ENCODE results near the gene ANKMY1. TPM values are rescaled to one million over a fixed set of nuclear protein-coding genes. Genes with fewer than 3 reads are reported as not detected.

ANKMY1 gene
- polyA plus RNA-seq, 3 donors: 10.5 to 14.9 (median 11.4) TPM

GRCh38 chr2:240514631-240515030 lies 43.2 kb downstream of the ANKMY1 start:
- DNase-seq (ENCODE audit: extremely low read depth in 1 of 11, low read depth in 9 of 11, low spot score in 4 of 11): no peak

GRCh38 chr2:240513549-240514287 lies 44.1 kb downstream of the ANKMY1 start:
- peak in 10 of 11 donors; percentile 21 to 57 (median 38) for DNase-seq (ENCODE audit: extremely low read depth in 1 of 11, low read depth in 9 of 11, low spot score in 4 of 11)

- no peak for DNase-seq (ENCODE audit: extremely low read depth in 1 of 11, low read depth in 9 of 11, low spot score in 4 of 11)
Observed at GRCh38 chr2:240512666-240513535, 44.9 kb downstream of the ANKMY1 start.

GRCh38 chr2:240512109-240512485 lies 45.7 kb downstream of the ANKMY1 start:
- DNase-seq (ENCODE audit: extremely low read depth in 1 of 11, low read depth in 9 of 11, low spot score in 4 of 11): no peak

GRCh38 chr2:240511351-240512108 lies 46.3 kb downstream of the ANKMY1 start:
- no peak for DNase-seq (ENCODE audit: extremely low read depth in 1 of 11, low read depth in 9 of 11, low spot score in 4 of 11)

- DNase-seq (ENCODE audit: extremely low read depth in 1 of 11, low read depth in 9 of 11, low spot score in 4 of 11): no peak
Observed at GRCh38 chr2:240510513-240511210, 47.1 kb downstream of the ANKMY1 start.

GRCh38 chr2:240509667-240510512 lies 47.9 kb downstream of the ANKMY1 start:
- DNase-seq (ENCODE audit: extremely low read depth in 1 of 11, low read depth in 9 of 11, low spot score in 4 of 11): no peak

- DNase-seq (ENCODE audit: extremely low read depth in 1 of 11, low read depth in 9 of 11, low spot score in 4 of 11): no peak
Observed at GRCh38 chr2:240508832-240509545, 48.8 kb downstream of the ANKMY1 start.

GRCh38 chr2:240507778-240508251 lies 50.0 kb downstream of the ANKMY1 start:
- no peak for DNase-seq (ENCODE audit: extremely low read depth in 1 of 11, low read depth in 9 of 11, low spot score in 4 of 11)

GRCh38 chr2:240507060-240507777 lies 50.6 kb downstream of the ANKMY1 start:
- DNase-seq (ENCODE audit: extremely low read depth in 1 of 11, low read depth in 9 of 11, low spot score in 4 of 11): no peak

- no peak for DNase-seq (ENCODE audit: extremely low read depth in 1 of 11, low read depth in 9 of 11, low spot score in 4 of 11)
Observed at GRCh38 chr2:240506406-240507059, 51.3 kb downstream of the ANKMY1 start.

GRCh38 chr2:240505910-240506309 lies 51.9 kb downstream of the ANKMY1 start:
- DNase-seq (ENCODE audit: extremely low read depth in 1 of 11, low read depth in 9 of 11, low spot score in 4 of 11): no peak

- DNase-seq (ENCODE audit: extremely low read depth in 1 of 11, low read depth in 9 of 11, low spot score in 4 of 11): no peak
Observed at GRCh38 chr2:240503848-240504247, 53.9 kb downstream of the ANKMY1 start.

- no peak for DNase-seq (ENCODE audit: extremely low read depth in 1 of 11, low read depth in 9 of 11, low spot score in 4 of 11)
Observed at GRCh38 chr2:240503375-240503774, 54.4 kb downstream of the ANKMY1 start.

GRCh38 chr2:240502430-240503121 lies 55.2 kb downstream of the ANKMY1 start:
- no peak for DNase-seq (ENCODE audit: extremely low read depth in 1 of 11, low read depth in 9 of 11, low spot score in 4 of 11)

- no peak for DNase-seq (ENCODE audit: extremely low read depth in 1 of 11, low read depth in 9 of 11, low spot score in 4 of 11)
Observed at GRCh38 chr2:240502059-240502429, 55.7 kb downstream of the ANKMY1 start.
